ENCODE results near the gene ULK4.
"Not testable (repeated sequence)": the region's sequence is repeated elsewhere in the genome, so short reads cannot be mapped to it uniquely, and the experiment has no call there.

Gene ULK4

DNA sequence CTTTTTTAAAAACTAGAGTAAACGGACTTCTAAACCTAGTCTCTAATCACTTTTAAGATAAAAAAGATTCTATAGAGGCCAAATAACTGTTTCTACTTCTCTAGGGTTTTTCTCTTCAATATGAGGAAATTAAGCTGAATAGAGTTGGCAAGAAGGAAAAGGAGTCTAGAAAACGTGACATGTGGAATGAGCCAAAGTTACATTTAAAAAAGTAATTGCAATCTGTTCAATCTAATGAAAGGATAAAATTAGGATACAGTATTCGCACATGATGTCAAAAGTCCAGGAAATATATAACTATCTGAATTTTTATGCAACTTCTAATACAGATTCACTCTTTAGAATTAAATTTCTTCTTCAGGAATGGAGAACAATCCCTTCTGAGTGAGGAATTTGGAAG lies 300.1 kb downstream of the ULK4 start:
- Histone ChIP-seq H3K4me1 (ENCODE audit: insufficient read depth, low read length) (no peaks in the 10 kb centered on the region), H3K9me3 (ENCODE audit: control insufficient read depth, insufficient read depth, low read length) (no peaks in the 10 kb centered on the region; the same call in 1 of the 2 replicates), H3K36me3 (ENCODE audit: insufficient read depth, low read length) (no peaks in the 10 kb centered on the region), H3K9ac (ENCODE audit: low read depth, low read length) (no peak overlapping the region)

DNA sequence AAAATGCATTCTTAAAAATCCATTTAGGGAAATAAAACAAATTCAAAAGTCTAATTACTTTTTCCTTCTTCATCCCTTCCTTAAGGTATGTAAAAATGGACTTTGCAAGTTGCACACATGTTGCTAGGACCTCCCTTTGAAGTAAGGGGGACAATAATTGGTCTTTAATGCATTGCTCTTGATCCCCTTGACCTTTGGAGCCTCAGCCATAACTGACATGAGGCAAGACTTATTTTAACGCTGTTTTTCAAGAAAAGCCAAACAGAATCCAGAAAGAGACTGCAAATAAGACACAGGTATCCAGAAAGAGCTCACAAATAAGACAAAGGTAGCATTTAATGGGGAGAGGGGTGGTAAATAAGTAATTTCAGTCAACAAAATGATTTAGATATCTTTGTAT lies 301.4 kb downstream of the ULK4 start:
- H3K9ac ChIP-seq (ENCODE audit: low read depth, low read length): no peak overlapping the region

DNA sequence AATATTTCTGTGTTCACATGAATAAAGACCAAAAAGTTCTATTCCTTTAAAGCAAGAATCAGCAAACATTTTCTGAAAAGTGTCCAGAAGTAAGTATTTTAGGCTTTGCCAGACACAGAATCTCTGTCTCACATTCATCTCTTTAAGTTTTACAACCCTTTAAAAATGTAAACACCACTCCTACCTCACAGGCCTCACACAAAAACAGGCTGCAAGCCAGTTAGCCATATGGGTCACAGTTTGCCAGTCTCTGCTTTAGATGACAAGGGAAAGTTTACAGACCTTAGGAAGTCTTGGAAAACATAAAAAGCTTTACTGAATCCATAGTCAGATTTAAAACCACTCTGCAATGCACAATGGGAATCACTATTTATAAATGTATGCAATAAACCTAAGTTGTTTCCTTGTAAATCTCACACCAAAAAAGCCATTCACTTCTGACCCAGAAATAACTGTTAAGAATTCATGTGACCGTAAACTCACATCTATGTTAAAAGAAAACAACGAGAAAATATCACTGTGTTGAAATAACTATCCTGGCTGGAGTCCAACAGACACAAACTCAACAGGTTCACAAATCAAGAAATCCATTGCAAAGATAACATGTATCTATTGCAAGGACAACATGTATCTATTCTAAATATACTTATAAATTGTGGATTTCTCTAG lies 308.2 kb downstream of the ULK4 start:
- H3K9me3 ChIP-seq (ENCODE audit: control insufficient read depth, insufficient read depth, low read length): peaks cover 5% of the 10 kb centered on the region; the same call in 1 of the 2 replicates
- peaks cover 15% of the 10 kb centered on the region for H3K4me1 ChIP-seq (ENCODE audit: insufficient read depth, low read length)
- no peak overlapping the region for H3K9ac ChIP-seq (ENCODE audit: low read depth, low read length)
- no peaks in the 10 kb centered on the region for H3K36me3 ChIP-seq (ENCODE audit: insufficient read depth, low read length)

More for the DNA sequence above, 301.4 kb downstream of the ULK4 start:
- Histone ChIP-seq H3K36me3 (ENCODE audit: insufficient read depth, low read length) (no peaks in the 10 kb centered on the region), H3K4me1 (ENCODE audit: insufficient read depth, low read length) (no peaks in the 10 kb centered on the region), H3K9me3 (ENCODE audit: control insufficient read depth, insufficient read depth, low read length) (no peaks in the 10 kb centered on the region; the same call in 1 of the 2 replicates)

DNA sequence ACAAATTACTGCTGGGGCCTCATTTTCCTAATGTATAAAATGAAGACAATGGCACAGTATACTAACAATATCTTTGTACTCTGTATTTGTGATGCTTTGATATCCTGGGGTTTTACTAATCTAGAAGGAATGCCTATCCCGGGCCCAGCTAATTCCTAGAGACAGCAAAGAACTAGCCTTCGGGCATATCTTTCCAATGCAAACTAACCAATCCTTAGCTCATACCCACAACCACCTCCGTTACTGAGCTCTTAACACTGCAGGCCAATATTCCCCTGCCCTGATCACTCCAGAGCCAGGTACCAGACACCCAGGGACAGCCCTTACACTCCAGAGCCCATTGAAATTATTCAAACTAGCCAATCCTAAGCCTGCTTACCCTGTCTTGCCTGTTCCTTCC lies 309.0 kb downstream of the ULK4 start:
- Histone ChIP-seq H3K9me3 (ENCODE audit: control insufficient read depth, insufficient read depth, low read length) (peaks cover 11% of the 10 kb centered on the region), H3K4me1 (ENCODE audit: insufficient read depth, low read length) (peaks cover 15% of the 10 kb centered on the region), H3K36me3 (ENCODE audit: insufficient read depth, low read length) (no peaks in the 10 kb centered on the region), H3K9ac (ENCODE audit: low read depth, low read length) (no peak overlapping the region)

DNA sequence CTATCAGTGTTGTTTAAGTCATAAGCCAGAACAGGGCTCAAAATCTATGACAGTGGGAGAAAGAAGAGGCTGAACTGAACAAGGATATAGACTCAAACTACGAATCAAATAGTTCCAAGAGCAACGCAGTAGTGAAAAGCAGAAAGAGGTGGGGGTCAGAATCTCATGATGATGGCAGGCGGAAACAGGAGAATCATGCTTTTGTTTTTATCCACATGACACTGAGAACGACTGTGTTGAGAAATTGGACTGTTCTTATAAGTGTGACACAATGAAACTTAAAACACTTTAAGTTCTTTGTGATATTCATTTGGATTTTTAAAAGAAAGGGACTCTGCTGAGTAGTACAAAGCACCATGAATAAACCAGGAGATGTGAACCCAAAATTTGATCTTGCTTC lies 309.4 kb downstream of the ULK4 start:
- no peak overlapping the region for H3K9ac ChIP-seq (ENCODE audit: low read depth, low read length)
- H3K4me1 ChIP-seq (ENCODE audit: insufficient read depth, low read length): peaks cover 15% of the 10 kb centered on the region
- peaks cover 11% of the 10 kb centered on the region for H3K9me3 ChIP-seq (ENCODE audit: control insufficient read depth, insufficient read depth, low read length)
- H3K36me3 ChIP-seq (ENCODE audit: insufficient read depth, low read length): no peaks in the 10 kb centered on the region

DNA sequence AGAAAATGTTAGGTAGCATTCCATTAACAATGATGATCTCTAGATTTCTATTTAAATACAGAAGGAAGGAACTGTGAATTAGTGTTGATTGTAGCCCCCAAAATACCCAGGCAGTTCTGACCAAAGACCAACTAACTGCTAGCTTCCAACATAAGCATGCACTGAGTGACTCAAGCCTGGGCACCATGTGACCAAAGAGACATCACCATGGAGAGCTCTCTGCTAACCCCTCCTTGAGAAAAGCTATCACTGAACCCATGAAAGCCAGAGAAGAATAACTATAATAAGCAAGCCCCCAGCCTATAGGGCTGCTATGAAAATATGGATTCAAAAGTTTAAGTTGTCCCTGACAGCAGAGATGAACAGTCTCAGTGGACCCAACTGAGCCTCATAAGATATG lies 310.2 kb downstream of the ULK4 start:
- H3K36me3 ChIP-seq (ENCODE audit: insufficient read depth, low read length): no peaks in the 10 kb centered on the region
- H3K9ac ChIP-seq (ENCODE audit: low read depth, low read length): no peak overlapping the region
- H3K4me1 ChIP-seq (ENCODE audit: insufficient read depth, low read length): peaks cover 15% of the 10 kb centered on the region
- H3K9me3 ChIP-seq (ENCODE audit: control insufficient read depth, insufficient read depth, low read length): peaks cover 11% of the 10 kb centered on the region

DNA sequence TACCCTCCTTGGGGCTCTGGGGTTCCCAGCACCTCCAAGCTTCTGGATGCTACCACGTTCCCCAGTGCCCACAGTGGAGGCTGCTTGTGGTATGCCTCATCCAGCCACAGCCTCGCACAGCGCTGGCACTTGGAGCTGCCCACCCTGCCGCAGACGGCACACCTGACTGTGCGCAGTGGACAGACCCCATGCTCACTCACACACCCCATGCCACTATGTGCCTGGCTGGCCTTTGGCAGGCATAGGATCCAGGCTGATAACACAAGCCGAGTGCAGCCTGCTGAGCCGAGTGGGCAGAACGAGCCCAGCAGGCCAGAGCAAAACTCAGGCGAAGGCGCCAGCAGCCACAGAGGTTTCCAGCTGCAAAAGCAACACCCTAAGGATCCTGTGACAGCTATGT lies 311.5 kb downstream of the ULK4 start:
- Histone ChIP-seq H3K36me3 (ENCODE audit: insufficient read depth, low read length) (no peaks in the 10 kb centered on the region), H3K4me1 (ENCODE audit: insufficient read depth, low read length) (peaks cover 15% of the 10 kb centered on the region), H3K9me3 (ENCODE audit: control insufficient read depth, insufficient read depth, low read length) (peaks cover 11% of the 10 kb centered on the region), H3K9ac (ENCODE audit: low read depth, low read length) (no peak overlapping the region)

DNA sequence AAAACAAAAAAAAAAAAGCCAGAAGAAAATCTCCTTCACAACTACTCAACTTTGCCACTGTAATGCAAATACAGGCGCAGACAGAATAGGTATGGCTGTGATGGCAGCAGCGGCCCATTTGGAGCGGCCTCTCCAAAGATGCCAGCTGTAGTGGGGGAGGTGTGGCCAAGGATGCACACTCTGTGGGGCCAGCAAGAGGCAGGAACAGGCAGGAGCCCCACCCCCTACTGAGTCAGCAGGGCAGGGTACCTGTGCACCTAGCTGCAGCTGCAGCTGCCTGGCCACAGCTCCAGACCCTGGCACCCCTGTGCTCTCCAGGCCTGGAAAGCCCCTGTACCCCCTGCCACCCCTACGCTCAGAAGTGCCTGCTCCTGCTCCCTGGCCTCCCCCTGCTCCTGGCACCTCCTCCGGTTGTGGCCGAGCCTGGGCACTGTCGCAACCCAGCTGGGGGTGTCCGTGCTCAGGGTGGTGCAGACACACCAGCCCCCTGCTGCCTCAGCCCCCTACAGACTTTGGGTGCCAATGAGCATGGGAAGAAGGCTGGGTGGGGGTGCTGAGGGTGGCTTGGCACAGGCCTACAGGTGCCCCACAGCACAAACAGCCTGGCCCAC lies 312.7 kb downstream of the ULK4 start:
- H3K4me1 ChIP-seq (ENCODE audit: insufficient read depth, low read length): peaks cover 15% of the 10 kb centered on the region
- no peaks in the 10 kb centered on the region for H3K36me3 ChIP-seq (ENCODE audit: insufficient read depth, low read length)
- H3K9ac ChIP-seq (ENCODE audit: low read depth, low read length): no peak overlapping the region
- peaks cover 11% of the 10 kb centered on the region for H3K9me3 ChIP-seq (ENCODE audit: control insufficient read depth, insufficient read depth, low read length)

DNA sequence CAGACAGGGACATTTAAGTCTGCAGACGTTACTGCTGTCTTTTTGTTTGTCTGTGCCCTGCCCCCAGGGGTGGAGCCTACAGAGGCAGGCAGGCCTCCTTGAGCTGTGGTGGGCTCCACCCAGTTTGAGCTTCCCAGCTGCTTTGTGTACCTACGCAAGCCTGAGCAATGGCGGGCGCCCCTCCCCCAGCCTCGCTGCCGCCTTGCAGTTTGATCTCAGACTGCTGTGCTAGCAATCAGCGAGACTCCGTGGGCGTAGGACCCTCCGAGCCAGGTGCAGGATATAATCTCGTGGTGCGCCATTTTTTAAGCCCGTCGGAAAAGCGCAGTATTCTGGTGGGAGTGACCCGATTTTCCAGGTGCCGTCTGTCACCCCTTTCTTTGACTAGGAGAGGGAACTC lies 314.2 kb downstream of the ULK4 start:
- not testable (repeated sequence) for H3K36me3 ChIP-seq (ENCODE audit: insufficient read depth, low read length)

DNA sequence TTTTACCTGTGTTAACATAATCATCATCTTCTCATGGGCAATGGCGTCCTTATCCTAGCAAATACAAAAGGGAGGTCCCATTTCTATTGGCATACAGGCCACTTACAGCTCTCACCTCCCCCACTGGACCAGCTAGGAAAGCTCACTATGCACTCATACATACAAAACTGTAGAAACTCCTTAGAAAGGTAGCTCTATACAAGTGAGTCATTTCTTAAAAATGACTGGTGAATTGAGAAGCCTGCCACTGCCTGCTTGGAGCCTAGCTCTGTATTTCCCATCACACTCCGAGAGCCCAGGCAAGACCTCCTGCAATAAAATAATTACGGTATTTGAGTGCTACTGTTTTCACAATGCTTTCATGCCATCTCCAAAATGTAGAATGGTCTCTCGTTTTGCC lies 321.8 kb downstream of the ULK4 start:
- H3K9me3 ChIP-seq (ENCODE audit: control insufficient read depth, insufficient read depth, low read length): no peaks in the 10 kb centered on the region
- H3K9ac ChIP-seq (ENCODE audit: low read depth, low read length): no peak overlapping the region
- H3K4me1 ChIP-seq (ENCODE audit: insufficient read depth, low read length): no peaks in the 10 kb centered on the region
- H3K36me3 ChIP-seq (ENCODE audit: insufficient read depth, low read length): no peaks in the 10 kb centered on the region

More for the DNA sequence above, 314.2 kb downstream of the ULK4 start:
- not testable (repeated sequence) for H3K9ac ChIP-seq (ENCODE audit: low read depth, low read length); H3K4me1 ChIP-seq (ENCODE audit: insufficient read depth, low read length)
- H3K9me3 ChIP-seq (ENCODE audit: control insufficient read depth, insufficient read depth, low read length): peaks cover 11% of the 10 kb centered on the region

DNA sequence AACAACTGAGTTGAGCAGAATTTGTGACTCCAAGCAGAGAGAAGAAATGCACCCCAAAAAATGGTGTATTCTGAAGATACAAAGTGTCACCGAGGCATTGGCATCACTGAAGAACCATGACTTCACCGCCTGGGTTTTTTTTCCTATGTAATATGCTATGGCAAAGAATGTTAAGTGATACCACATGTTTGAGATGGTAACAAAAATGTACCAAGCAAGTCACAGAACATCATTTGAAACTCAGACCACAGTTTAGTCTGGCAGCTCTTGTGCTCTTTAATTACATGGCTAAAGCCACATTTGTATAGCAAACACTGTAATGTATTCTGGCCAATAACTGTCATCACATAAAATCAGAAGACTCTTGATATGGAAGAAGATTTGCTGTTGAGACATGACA lies 323.5 kb downstream of the ULK4 start:
- Histone ChIP-seq H3K36me3 (ENCODE audit: insufficient read depth, low read length) (no peaks in the 10 kb centered on the region), H3K9me3 (ENCODE audit: control insufficient read depth, insufficient read depth, low read length) (no peaks in the 10 kb centered on the region), H3K4me1 (ENCODE audit: insufficient read depth, low read length) (no peaks in the 10 kb centered on the region), H3K9ac (ENCODE audit: low read depth, low read length) (no peak overlapping the region)

DNA sequence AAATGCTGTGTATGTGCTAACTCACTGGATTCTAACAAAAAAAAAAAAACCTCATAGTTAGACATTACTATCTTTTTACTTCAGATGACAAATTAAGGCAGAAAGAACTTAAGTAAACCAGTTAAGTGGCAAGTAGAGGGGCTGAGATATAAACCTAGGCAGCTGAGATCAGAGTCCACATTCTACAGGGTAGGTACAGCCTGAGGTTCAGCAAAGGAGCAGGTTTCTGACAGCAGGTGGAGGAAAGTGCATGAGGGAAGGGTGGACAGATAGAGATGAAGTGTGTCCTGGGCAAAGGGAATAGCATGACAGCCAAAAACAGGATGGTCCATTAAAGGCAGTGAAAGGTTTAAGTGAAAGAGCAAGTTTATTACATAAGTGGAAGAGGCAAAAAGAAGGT lies 329.2 kb downstream of the ULK4 start:
- H3K9me3 ChIP-seq (ENCODE audit: control insufficient read depth, insufficient read depth, low read length): no peaks in the 10 kb centered on the region
- H3K4me1 ChIP-seq (ENCODE audit: insufficient read depth, low read length): peaks cover 11% of the 10 kb centered on the region
- H3K36me3 ChIP-seq (ENCODE audit: insufficient read depth, low read length): no peaks in the 10 kb centered on the region
- no peak overlapping the region for H3K9ac ChIP-seq (ENCODE audit: low read depth, low read length)

DNA sequence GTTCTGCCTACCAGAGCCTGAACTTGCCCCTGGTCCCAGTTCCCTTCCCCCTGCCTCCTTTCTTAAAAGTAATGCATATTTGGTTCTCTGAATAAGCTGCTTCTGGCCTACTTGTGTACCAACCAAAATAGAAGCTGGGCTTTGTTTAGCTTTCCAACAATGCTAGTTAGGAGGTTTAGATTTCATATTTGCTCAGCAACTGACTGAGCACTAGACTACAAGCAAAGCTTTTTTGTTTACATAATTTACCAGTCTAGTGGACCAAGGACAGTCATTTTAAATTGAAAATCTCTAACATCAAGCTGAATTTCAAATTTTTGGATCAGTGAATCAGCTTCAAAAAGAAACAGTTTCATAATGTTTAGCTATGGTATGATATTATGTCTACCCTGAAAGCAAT lies 331.2 kb downstream of the ULK4 start:
- Histone ChIP-seq H3K4me1 (ENCODE audit: insufficient read depth, low read length) (peaks cover 11% of the 10 kb centered on the region), H3K9me3 (ENCODE audit: control insufficient read depth, insufficient read depth, low read length) (no peaks in the 10 kb centered on the region), H3K36me3 (ENCODE audit: insufficient read depth, low read length) (no peaks in the 10 kb centered on the region), H3K9ac (ENCODE audit: low read depth, low read length) (no peak overlapping the region)

DNA sequence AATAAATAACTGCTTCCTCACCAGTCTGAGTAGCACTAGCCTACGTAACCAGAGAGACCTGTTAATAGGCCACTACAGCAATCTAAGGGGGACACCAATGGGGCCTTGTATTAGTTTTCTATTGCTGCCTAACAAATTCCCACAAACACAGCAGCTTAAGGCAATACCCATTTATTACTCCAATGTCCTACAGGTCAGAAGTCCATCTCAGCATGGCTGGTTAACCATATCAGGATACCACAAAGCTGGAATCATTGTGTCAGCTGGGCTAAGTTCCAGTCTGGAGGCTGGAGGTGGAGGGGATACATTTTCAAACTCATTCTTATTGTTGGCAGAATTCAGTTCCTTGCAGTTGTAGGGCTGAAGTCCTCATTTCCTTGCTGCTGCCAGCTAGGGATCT lies 331.9 kb downstream of the ULK4 start:
- Histone ChIP-seq H3K9ac (ENCODE audit: low read depth, low read length) (no peak overlapping the region), H3K36me3 (ENCODE audit: insufficient read depth, low read length) (no peaks in the 10 kb centered on the region), H3K4me1 (ENCODE audit: insufficient read depth, low read length) (peaks cover 11% of the 10 kb centered on the region), H3K9me3 (ENCODE audit: control insufficient read depth, insufficient read depth, low read length) (no peaks in the 10 kb centered on the region)

DNA sequence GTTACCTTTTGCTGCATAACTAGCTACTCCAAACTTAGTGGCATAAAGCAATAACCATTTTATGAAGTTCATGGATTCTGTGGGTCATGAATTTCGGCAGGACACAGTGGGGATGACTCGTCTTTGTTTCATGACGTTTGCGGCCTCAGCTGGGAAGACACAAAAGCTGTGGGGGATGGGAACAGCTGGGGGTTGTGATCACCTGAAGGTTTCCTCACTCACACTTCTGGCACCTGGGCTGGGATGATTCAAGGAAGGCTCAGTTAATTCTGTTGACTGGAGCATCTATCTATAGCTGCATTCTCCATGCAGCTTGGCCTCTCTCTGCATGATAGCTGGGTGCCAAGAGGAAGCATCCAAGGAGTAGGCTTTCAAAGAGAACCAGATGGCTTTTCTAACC lies 332.8 kb downstream of the ULK4 start:
- no peaks in the 10 kb centered on the region for H3K36me3 ChIP-seq (ENCODE audit: insufficient read depth, low read length)
- no peak overlapping the region for H3K9ac ChIP-seq (ENCODE audit: low read depth, low read length)
- H3K4me1 ChIP-seq (ENCODE audit: insufficient read depth, low read length): peaks cover 11% of the 10 kb centered on the region
- H3K9me3 ChIP-seq (ENCODE audit: control insufficient read depth, insufficient read depth, low read length): no peaks in the 10 kb centered on the region
